ENCODE measurements around the gene KCNT2. TPM values are rescaled to one million over a fixed set of nuclear protein-coding genes. Genes with fewer than 3 reads are reported as not detected.
A peak's percentile ranks its signal among the peaks of the same experiment; 100 is the strongest.

Gene KCNT2
- total and polyA plus RNA-seq, 2 donors (not counting 3 experiments of a cell fraction or from before 2014, with no cell fraction given), result 0.46 to 1.6 TPM

DNA sequence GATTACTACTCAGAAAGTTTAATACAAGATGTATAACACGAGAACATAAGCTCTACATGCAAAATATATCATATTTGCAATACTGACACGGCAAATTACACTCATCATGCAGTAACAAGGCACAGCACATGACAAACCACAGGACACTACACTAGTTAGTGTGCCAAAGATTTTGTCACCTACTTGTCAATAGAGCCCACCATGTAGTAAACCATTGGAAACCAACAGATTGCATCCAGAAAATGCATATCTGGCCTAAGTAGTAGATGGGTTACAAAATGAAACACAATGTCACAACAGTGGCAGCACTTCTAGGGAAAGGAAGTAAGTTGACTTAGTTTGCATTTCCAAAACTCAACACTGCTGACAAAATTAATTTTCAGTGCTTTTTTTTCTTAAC is 288.9 kb downstream of the KCNT2 start:
- no peak for FAIRE-seq
- no peak overlapping the region for H3K9ac ChIP-seq (replicated peaks; ENCODE audit: extremely low read depth, insufficient read depth, low read length)
- no peaks in the 10 kb centered on the region for H3K9me1 ChIP-seq (replicated peaks; ENCODE audit: control insufficient read depth, extremely low read depth, insufficient read depth, low read length)
- no peak overlapping the region for H3K27ac ChIP-seq (ENCODE audit: insufficient read depth, low read depth, low read length)
- H4K20me1 ChIP-seq (replicated peaks; ENCODE audit: control insufficient read depth, extremely low read depth, insufficient read depth, low read length), result no peaks in the 10 kb centered on the region
- intact Hi-C loops (cut with micrococcal nuclease) (no loop called here), dilution Hi-C loops (cut with MboI; ENCODE audit: extremely low pct_ligation_motif_present, low sequenced_read_pairs) (no loop called here)
- BruUV-seq (replicated peaks), result no TSS peak
- H3K4me2 ChIP-seq (ENCODE audit: insufficient read depth, low read length), result no peak overlapping the region
- TF ChIP-seq POLR2AphosphoS5 (IDR thresholded peaks at IDR 0.05; ENCODE audit: insufficient read depth, low read depth, low read length), result no peak
- TF ChIP-seq EZH2 (IDR thresholded peaks at IDR 0.05; ENCODE audit: borderline replicate concordance, low read depth, low read length, severe bottlenecking), result no peak
- no peak for TF ChIP-seq JUN (IDR thresholded peaks at IDR 0.05; ENCODE audit: borderline replicate concordance, insufficient read depth, insufficient read length, low read depth)
- TF ChIP-seq, protein P1, sequence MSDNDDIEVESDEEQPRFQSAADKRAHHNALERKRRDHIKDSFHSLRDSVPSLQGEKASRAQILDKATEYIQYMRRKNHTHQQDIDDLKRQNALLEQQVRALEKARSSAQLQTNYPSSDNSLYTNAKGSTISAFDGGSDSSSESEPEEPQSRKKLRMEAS (IDR thresholded peaks at IDR 0.05; ENCODE audit: insufficient read depth, insufficient read length), result no peak
- TF ChIP-seq GATA2 (IDR thresholded peaks at IDR 0.05; ENCODE audit: insufficient read depth, insufficient read length, low read depth, low read length), result no peak
- TF ChIP-seq MYC (IDR thresholded peaks at IDR 0.05; ENCODE audit: low read depth, low read length), result no peak
- no peak for TF ChIP-seq FOS (IDR thresholded peaks at IDR 0.05; ENCODE audit: borderline replicate concordance, insufficient read depth, low read length)
- TF ChIP-seq, protein P2, sequence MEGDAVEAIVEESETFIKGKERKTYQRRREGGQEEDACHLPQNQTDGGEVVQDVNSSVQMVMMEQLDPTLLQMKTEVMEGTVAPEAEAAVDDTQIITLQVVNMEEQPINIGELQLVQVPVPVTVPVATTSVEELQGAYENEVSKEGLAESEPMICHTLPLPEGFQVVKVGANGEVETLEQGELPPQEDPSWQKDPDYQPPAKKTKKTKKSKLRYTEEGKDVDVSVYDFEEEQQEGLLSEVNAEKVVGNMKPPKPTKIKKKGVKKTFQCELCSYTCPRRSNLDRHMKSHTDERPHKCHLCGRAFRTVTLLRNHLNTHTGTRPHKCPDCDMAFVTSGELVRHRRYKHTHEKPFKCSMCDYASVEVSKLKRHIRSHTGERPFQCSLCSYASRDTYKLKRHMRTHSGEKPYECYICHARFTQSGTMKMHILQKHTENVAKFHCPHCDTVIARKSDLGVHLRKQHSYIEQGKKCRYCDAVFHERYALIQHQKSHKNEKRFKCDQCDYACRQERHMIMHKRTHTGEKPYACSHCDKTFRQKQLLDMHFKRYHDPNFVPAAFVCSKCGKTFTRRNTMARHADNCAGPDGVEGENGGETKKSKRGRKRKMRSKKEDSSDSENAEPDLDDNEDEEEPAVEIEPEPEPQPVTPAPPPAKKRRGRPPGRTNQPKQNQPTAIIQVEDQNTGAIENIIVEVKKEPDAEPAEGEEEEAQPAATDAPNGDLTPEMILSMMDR (IDR thresholded peaks at IDR 0.05; ENCODE audit: extremely low read depth in 1 of 2, insufficient read depth in 1 of 2, low read depth in 1 of 2, low read length in 2 of 2), result no peak
- TF ChIP-seq POLR2A (IDR thresholded peaks at IDR 0.05; ENCODE audit: low read depth, low read length), result no peak
- no peaks in the 10 kb centered on the region for H3K79me2 ChIP-seq (ENCODE audit: control insufficient read depth, insufficient read depth, low read length)
- no peaks in the 10 kb centered on the region for H3K9me3 ChIP-seq (replicated peaks; ENCODE audit: control insufficient read depth, insufficient read depth, low read length)
- H3K4me1 ChIP-seq (ENCODE audit: control insufficient read depth, extremely low read depth, insufficient read depth, low read length), result no peaks in the 10 kb centered on the region
- peaks cover 0 to 2% of the 10 kb centered on the region in 2 experiments for H3K36me3 ChIP-seq (ENCODE audit: control insufficient read depth in 2 of 2, extremely low read depth in 1 of 2, insufficient read depth in 2 of 2, low read length in 2 of 2)
- DNase-seq (ENCODE audit: low read depth, low spot score), result no peak
- H2AFZ ChIP-seq (ENCODE audit: low read depth, low read length), result peak overlapping the region; percentile 9
- no peaks in the 10 kb centered on the region for H3K27me3 ChIP-seq (ENCODE audit: control insufficient read depth in 2 of 2, insufficient read depth in 2 of 2, low read length in 2 of 2)
- ChIA-PET POLR2A (no interaction called here), CTCF (interaction anchor here (0.6 to 7.9 kb wide), 4 partner anchors 14 to 343 kb away, joined by 3 to 98 read pairs (median 22); no protein-coding TSS in a partner anchor)
- no peak overlapping the region for H3K4me3 ChIP-seq (replicated peaks in 1 of 3; ENCODE audit: insufficient read depth in 1 of 3, low read depth in 1 of 3, low read length in 3 of 3)
